Omental fat pad (tissue), 4 donors: ENCODE measurements around the gene BCCIP. TPM values are rescaled to one million over a fixed set of nuclear protein-coding genes. Genes with fewer than 3 reads are reported as not detected.

ENCODE experiments used
- ATAC-seq: fragments of 150-250 bp; one replicate; pipeline ENCODE4 v1.9.1; 2016; ENCODE audit warnings: mild to moderate bottlenecking, moderate library complexity; ENCODE audit not compliant: low FRiP score
- DNase-seq: peaks from one replicate; pipeline ENCODE4 v3.0.0-alpha.2; 2019; ENCODE audit warnings: low spot score
- CTCF ChIP-seq, 3 donors: fragments of 450-650 bp; IDR thresholded peaks; one replicate each; pipeline ENCODE4 v1.5.1; 2016 to 2017; ENCODE audit warnings: antibody characterized with exemption in 3 of 3, mild to moderate bottlenecking in 3 of 3, moderate library complexity in 2 of 3
- total RNA-seq, 4 donors: library from RNA; depleted of rRNA; stranded (reverse); fragments of >200 nt; gene quantifications; one replicate each; pipeline ENCODE4 v1.1.0, GENCODE V29; 2016

BCCIP gene
- total RNA-seq, 4 donors from 2014 or later, result 39.6 to 93.8 (median 44.9) TPM

GRCh38 chr10:125799451-125800182 lies 23.7 kb upstream of the BCCIP start:
- ATAC-seq (no peak), DNase-seq (no peak)
- no peak for TF ChIP-seq CTCF (IDR thresholded peaks at IDR 0.05)

- no peak for TF ChIP-seq CTCF (IDR thresholded peaks at IDR 0.05)
- ATAC-seq (no peak), DNase-seq (no peak)
Measured at GRCh38 chr10:125801574-125801973, 21.8 kb upstream of the BCCIP start.

- ATAC-seq, result no peak
- TF ChIP-seq CTCF (IDR thresholded peaks at IDR 0.05), result no peak
- DNase-seq, result no peak
Measured at GRCh38 chr10:125802131-125802530, 21.2 kb upstream of the BCCIP start.

- DNase-seq, result no peak
- no peak for TF ChIP-seq CTCF (IDR thresholded peaks at IDR 0.05)
- ATAC-seq, result no peak
Measured at GRCh38 chr10:125802739-125803138, 20.6 kb upstream of the BCCIP start.

- DNase-seq (no peak), ATAC-seq (no peak)
- TF ChIP-seq CTCF (IDR thresholded peaks at IDR 0.05), result no peak
Measured at GRCh38 chr10:125808047-125808446, 15.3 kb upstream of the BCCIP start.

- no peak for TF ChIP-seq CTCF (IDR thresholded peaks at IDR 0.05)
- DNase-seq (no peak), ATAC-seq (no peak)
Measured at GRCh38 chr10:125811251-125811650, 12.1 kb upstream of the BCCIP start.

- ATAC-seq (no peak), DNase-seq (no peak)
- no peak for TF ChIP-seq CTCF (IDR thresholded peaks at IDR 0.05)
Measured at GRCh38 chr10:125812128-125812750, 11.1 kb upstream of the BCCIP start.
